ENCODE measurements around the gene CLDN16. TPM values are rescaled to one million over a fixed set of nuclear protein-coding genes. Genes with fewer than 3 reads are reported as not detected.

CLDN16 gene
- total RNA-seq, 1 experiment from 2014 or later = not detected

GRCh38 chr3:190432216-190432615, 44.3 kb downstream of the CLDN16 start:
- H3K36me3 ChIP-seq (ENCODE audit: control insufficient read depth in 1 of 2, insufficient read depth in 2 of 2, low read length in 2 of 2) = no peaks in the 10 kb centered on the region
- no peak overlapping the region for H3K4me2 ChIP-seq (ENCODE audit: low read length)
- H3K9me2 ChIP-seq (ENCODE audit: insufficient read depth) = no peaks in the 10 kb centered on the region
- ATAC-seq = no peak
- intact Hi-C loops (cut with micrococcal nuclease) = no loop called here
- BruUV-seq (replicated peaks) = no TSS peak
- H4K20me1 ChIP-seq (ENCODE audit: insufficient read depth) = no peaks in the 10 kb centered on the region
- H3K4me1 ChIP-seq (ENCODE audit: control insufficient read depth in 1 of 2, insufficient read depth in 2 of 2, low read length in 2 of 2) = no peaks in the 10 kb centered on the region
- DNase-seq (ENCODE audit: low read depth, low spot score) = no peak
- 0 out of 2 replicates have a peak, but pooled peaks have one; percentile 18 for TF ChIP-seq FOSL1 (IDR thresholded peaks at IDR 0.05; ENCODE audit: low read depth)
- no peak for TF ChIP-seq MAX (IDR thresholded peaks at IDR 0.05)
- TF ChIP-seq SP1 (IDR thresholded peaks at IDR 0.05; ENCODE audit: low read depth) = no peak
- no peak for TF ChIP-seq CBX3 (IDR thresholded peaks at IDR 0.05; ENCODE audit: low read depth)
- no peak for TF ChIP-seq SIN3A (IDR thresholded peaks at IDR 0.05; ENCODE audit: low read depth)
- no peak overlapping the region for H2AFZ ChIP-seq (ENCODE audit: low read depth, low read length, poor library complexity, severe bottlenecking)
- no peaks in the 10 kb centered on the region for H3K9me3 ChIP-seq (ENCODE audit: control insufficient read depth in 1 of 2, insufficient read depth in 1 of 2, low read depth in 1 of 2, low read length in 2 of 2)
- ChIA-PET CTCF (no interaction called here), RAD21 (ENCODE audit: low non-redundant PET in 1 of 2, low total read pairs in 2 of 2, uncharacterized antibody in 2 of 2, unreplicated experiment in 2 of 2) (no interaction called here), POLR2A (no interaction called here)
- H3K27ac ChIP-seq (ENCODE audit: low read depth, low read length) = no peak overlapping the region
- no peaks in the 10 kb centered on the region for H3K79me2 ChIP-seq (ENCODE audit: insufficient read depth, low read length)
- no peak overlapping the region for H3K9ac ChIP-seq (ENCODE audit: low read length)
- no peaks in the 10 kb centered on the region for H3K27me3 ChIP-seq (ENCODE audit: insufficient read depth, low read length)
- no peak overlapping the region for H3K4me3 ChIP-seq (replicated peaks in 1 of 2; ENCODE audit: low read depth in 1 of 2, low read length in 2 of 2)

GRCh38 chr3:190433626-190434025, 45.7 kb downstream of the CLDN16 start:
- no peaks in the 10 kb centered on the region for H3K9me2 ChIP-seq (ENCODE audit: insufficient read depth)
- H3K4me2 ChIP-seq (ENCODE audit: low read length) = no peak overlapping the region
- no peaks in the 10 kb centered on the region for H3K36me3 ChIP-seq (ENCODE audit: control insufficient read depth in 1 of 2, insufficient read depth in 2 of 2, low read length in 2 of 2)
- no peak overlapping the region for H3K4me3 ChIP-seq (replicated peaks in 1 of 2; ENCODE audit: low read depth in 1 of 2, low read length in 2 of 2)
- POLR2A ChIA-PET = no interaction called here
- TF ChIP-seq ATF3 (IDR thresholded peaks at IDR 0.05) (no peak), EGR1 (IDR thresholded peaks at IDR 0.05; ENCODE audit: low read depth) (no peak), ELF1 (IDR thresholded peaks at IDR 0.05; ENCODE audit: borderline replicate concordance, low read depth) (no peak), ZNF274 (IDR thresholded peaks at IDR 0.05; ENCODE audit: low read depth, low read length) (no peak), FOSL1 (IDR thresholded peaks at IDR 0.05; ENCODE audit: low read depth) (no peak), ZFX (IDR thresholded peaks at IDR 0.05) (no peak), CEBPB (IDR thresholded peaks at IDR 0.05; ENCODE audit: low read depth) (no peak), TCF7L2 (IDR thresholded peaks at IDR 0.05; ENCODE audit: borderline replicate concordance, extremely low read depth, insufficient read depth, insufficient read length) (no peak)
- no peak overlapping the region for H3K9ac ChIP-seq (ENCODE audit: low read length)
- H3K4me1 ChIP-seq (ENCODE audit: control insufficient read depth in 1 of 2, insufficient read depth in 2 of 2, low read length in 2 of 2) = no peaks in the 10 kb centered on the region
- ATAC-seq = no peak
- H4K20me1 ChIP-seq (ENCODE audit: insufficient read depth) = no peaks in the 10 kb centered on the region
- no peak for DNase-seq (ENCODE audit: low read depth, low spot score)
- H3K27me3 ChIP-seq (ENCODE audit: insufficient read depth, low read length) = no peaks in the 10 kb centered on the region
- no TSS peak for BruUV-seq (replicated peaks)
- H3K9me3 ChIP-seq (ENCODE audit: control insufficient read depth in 1 of 2, insufficient read depth in 1 of 2, low read depth in 1 of 2, low read length in 2 of 2) = no peaks in the 10 kb centered on the region
- H3K79me2 ChIP-seq (ENCODE audit: insufficient read depth, low read length) = no peaks in the 10 kb centered on the region
- H3K27ac ChIP-seq (ENCODE audit: low read depth, low read length) = no peak overlapping the region
- intact Hi-C loops (cut with micrococcal nuclease) = no loop called here
- RAD21 ChIA-PET (ENCODE audit: low non-redundant PET in 1 of 2, low total read pairs in 2 of 2, uncharacterized antibody in 2 of 2, unreplicated experiment in 2 of 2) = no interaction called here
- no peak overlapping the region for H2AFZ ChIP-seq (ENCODE audit: low read depth, low read length, poor library complexity, severe bottlenecking)
- CTCF ChIA-PET = no interaction called here

All from HCT116 (cell line).